H1 (cell line): ENCODE results near the gene GNG11. TPM values are rescaled to one million over a fixed set of nuclear protein-coding genes. Genes with fewer than 3 reads are reported as not detected.

Experiments used
- CTCF ChIA-PET: fragments of 300-600 bp; sonication (Branson Sonifier 250); formaldehyde crosslinking; loops from one replicate; lab custom pipeline; 2021; ENCODE audit not compliant: partially characterized antibody; lab: Charles Lee
- POLR2A ChIA-PET: fragments of 300-600 bp; sonication (Branson Sonifier 250); formaldehyde crosslinking; loops from one replicate; lab custom pipeline; 2021; ENCODE audit warnings: inconsistent platforms; ENCODE audit not compliant: partially characterized antibody; lab: Charles Lee
- DNase-seq, 2 experiments: peaks; one replicate each; pipeline versions ENCODE4 v3.0.0 to v3.0.0-alpha.2; 2010 to 2022; ENCODE audit warnings: low spot score in 2 of 2, low read depth in 1 of 2, mixed read lengths in 1 of 2
- FAIRE-seq: peaks from 2 replicates; lab custom pipeline; 2011; peaks lifted over from hg19 to GRCh38; lab: Jason Lieb, UNC
- H2AFZ ChIP-seq: 2 replicates; pipeline ENCODE4 v1.8.1; 2012; ENCODE audit warnings: low read length, inconsistent platforms
- H2AK5ac ChIP-seq: 2 replicates; pipeline ENCODE4 v1.6.1; 2013; ENCODE audit warnings: low read depth, low read length
- H2BK120ac ChIP-seq: replicated peaks from 2 replicates; pipeline ENCODE3; 2013; ENCODE audit warnings: low read depth, low read length, inconsistent platforms
- H2BK12ac ChIP-seq: 2 replicates; pipeline ENCODE4 v1.6.1; 2013; ENCODE audit warnings: low read depth, low read length
- H2BK15ac ChIP-seq: 2 replicates; pipeline ENCODE4 v1.6.1; 2013; ENCODE audit warnings: low read length
- H2BK20ac ChIP-seq: 2 replicates; pipeline ENCODE4 v1.6.1; 2013; ENCODE audit warnings: low read length
- H2BK5ac ChIP-seq: 2 replicates; pipeline ENCODE4 v1.6.1; 2013; ENCODE audit warnings: low read depth, low read length
- H3K14ac ChIP-seq: 2 replicates; pipeline ENCODE4 v1.6.1; 2013; ENCODE audit warnings: inconsistent platforms; ENCODE audit not compliant: insufficient read length
- H3K18ac ChIP-seq: 2 replicates; pipeline ENCODE4 v1.6.1; 2013; ENCODE audit warnings: low read length; ENCODE audit errors: extremely low read depth
- H3K23ac ChIP-seq: 2 replicates; pipeline ENCODE4 v1.6.1; 2013; ENCODE audit warnings: inconsistent platforms; ENCODE audit not compliant: insufficient read length
- H3K23me2 ChIP-seq: 2 replicates; pipeline ENCODE4 v1.6.1; 2013; ENCODE audit warnings: low read depth, low read length
- H3K27ac ChIP-seq: 2 replicates; pipeline ENCODE4 v1.6.1; 2011; ENCODE audit warnings: low read depth, low read length, inconsistent platforms
- H3K27me3 ChIP-seq, 4 experiments: replicated peaks in 1 of 4; 1 replicate in 1 of 4; 2 replicates in 3 of 4; pipeline versions ENCODE4 v1.6.1 to v1.8.1; 2011 to 2013; ENCODE audit warnings: low read length in 3 of 4, mild to moderate bottlenecking in 3 of 4, inconsistent platforms in 2 of 4, mixed read lengths in 2 of 4, moderate library complexity in 1 of 4; ENCODE audit not compliant: control insufficient read depth in 3 of 4, insufficient read depth in 3 of 4; ENCODE audit errors: extremely low read depth in 1 of 4
- H3K36me3 ChIP-seq, 4 experiments: 2 replicates each; pipeline versions ENCODE4 v1.6.1 to v1.8.1; 2011 to 2013; ENCODE audit warnings: mild to moderate bottlenecking in 4 of 4, low read length in 3 of 4, moderate library complexity in 2 of 4, control low read depth in 1 of 4, inconsistent platforms in 1 of 4; ENCODE audit not compliant: insufficient read depth in 4 of 4, control insufficient read depth in 2 of 4
- H3K4ac ChIP-seq: replicated peaks from 2 replicates; pipeline ENCODE3; 2013; ENCODE audit warnings: low read length, low read depth, mixed read lengths, inconsistent platforms; ENCODE audit not compliant: insufficient read length
- H3K4me1 ChIP-seq, 4 experiments: replicated peaks in 1 of 4; 1 replicate in 1 of 4; 2 replicates in 3 of 4; pipeline versions ENCODE4 v1.6.1 to v1.8.1; 2011 to 2013; ENCODE audit warnings: low read length in 3 of 4, inconsistent platforms in 2 of 4, mixed read lengths in 1 of 4; ENCODE audit not compliant: insufficient read depth in 4 of 4, control insufficient read depth in 3 of 4
- H3K4me2 ChIP-seq, 2 experiments: 2 replicates each; pipeline versions ENCODE4 v1.6.1 to v1.8.1; 2011 to 2013; ENCODE audit warnings: low read depth in 2 of 2, low read length in 2 of 2, control low read depth in 1 of 2, inconsistent platforms in 1 of 2, mild to moderate bottlenecking in 1 of 2; ENCODE audit not compliant: insufficient read depth in 1 of 2
- H3K4me3 ChIP-seq, 4 experiments: fragments of 200-600, 300-600 bp in 1 of 4; sonication (generic), shearing (Covaris generic), sonication (Bioruptor Twin) in 1 of 4; 2 replicates each; pipeline versions ENCODE4 v1.5.1 to v1.8.1; 2011 to 2016; ENCODE audit warnings: low read length in 4 of 4, low read depth in 3 of 4, control low read depth in 2 of 4, inconsistent platforms in 2 of 4, mild to moderate bottlenecking in 2 of 4, mixed read lengths in 1 of 4, moderate library complexity in 1 of 4; ENCODE audit not compliant: insufficient read depth in 2 of 4; ENCODE audit errors: extremely low read depth in 1 of 4
- H3K56ac ChIP-seq: replicated peaks from 2 replicates; pipeline ENCODE3; 2013; ENCODE audit warnings: low read depth, mild to moderate bottlenecking, mixed read lengths, low read length, inconsistent platforms; ENCODE audit not compliant: insufficient read length
- H3K79me1 ChIP-seq: 2 replicates; pipeline ENCODE4 v1.6.1; 2013; ENCODE audit warnings: low read depth, low read length, control low read depth
- H3K79me2 ChIP-seq, 2 experiments: 2 replicates each; pipeline versions ENCODE4 v1.6.1 to v1.8.1; 2012 to 2013; ENCODE audit warnings: low read length in 2 of 2, mild to moderate bottlenecking in 2 of 2, inconsistent platforms in 1 of 2; ENCODE audit not compliant: insufficient read depth in 2 of 2, control insufficient read depth in 1 of 2
- H3K9ac ChIP-seq, 4 experiments: replicated peaks in 1 of 4; 1 replicate in 1 of 4; 2 replicates in 3 of 4; pipeline versions ENCODE4 v1.6.1 to v1.8.1; 2011 to 2013; ENCODE audit warnings: low read depth in 3 of 4, low read length in 3 of 4, control low read depth in 2 of 4, mild to moderate bottlenecking in 2 of 4, moderate library complexity in 2 of 4, inconsistent platforms in 1 of 4; ENCODE audit errors: extremely low read depth in 1 of 4
- H3K9me3 ChIP-seq, 2 experiments: 2 replicates each; pipeline versions ENCODE4 v1.6.1 to v1.8.1; 2012 to 2013; ENCODE audit warnings: mild to moderate bottlenecking in 2 of 2, moderate library complexity in 2 of 2, control low read depth in 1 of 2, inconsistent platforms in 1 of 2, low read depth in 1 of 2, low read length in 1 of 2, mixed read lengths in 1 of 2; ENCODE audit not compliant: insufficient read depth in 2 of 2
- H4K20me1 ChIP-seq, 2 experiments: replicated peaks in 1 of 2; 2 replicates each; pipeline versions ENCODE3 to v1.8.1; 2011 to 2013; ENCODE audit warnings: inconsistent platforms in 2 of 2, low read length in 2 of 2, mild to moderate bottlenecking in 1 of 2; ENCODE audit not compliant: insufficient read depth in 2 of 2, control insufficient read depth in 1 of 2
- H4K5ac ChIP-seq: 2 replicates; pipeline ENCODE4 v1.6.1; 2013; ENCODE audit warnings: low read length, low read depth, mixed read lengths, inconsistent platforms; ENCODE audit not compliant: insufficient read length
- H4K8ac ChIP-seq: 2 replicates; pipeline ENCODE4 v1.8.0; 2013; ENCODE audit warnings: mild to moderate bottlenecking, moderate library complexity, low read length, inconsistent platforms; ENCODE audit not compliant: insufficient read depth; ENCODE audit errors: extremely low read depth
- H4K91ac ChIP-seq: replicated peaks from 2 replicates; pipeline ENCODE3; 2013; ENCODE audit warnings: low read length, mixed read lengths, inconsistent platforms; ENCODE audit not compliant: insufficient read length
- CBX5 ChIP-seq: fragments of 300-800, 300-1000 bp; sonication (generic); IDR thresholded peaks from 2 replicates; pipeline ENCODE4 v1.7.1; 2016; ENCODE audit warnings: antibody characterized with exemption, low read length, low read depth
- KDM5A ChIP-seq: fragments of 200-600 bp; IDR thresholded peaks from 2 replicates; pipeline ENCODE4 v1.7.1; 2012; ENCODE audit warnings: mild to moderate bottlenecking, low read length, inconsistent platforms, mixed read lengths
- NANOG ChIP-seq: IDR thresholded peaks from 2 replicates; pipeline ENCODE4 v1.6.1; 2011; ENCODE audit warnings: low read length, low read depth, mild to moderate bottlenecking, inconsistent platforms; ENCODE audit not compliant: insufficient read depth, poor library complexity, severe bottlenecking
- POLR2AphosphoS5 ChIP-seq: IDR thresholded peaks from 2 replicates; pipeline ENCODE4 v1.6.1; 2011; ENCODE audit warnings: low read depth, low read length
- RAD21 ChIP-seq, 2 experiments: IDR thresholded peaks in 1 of 2; conservative IDR thresholded peaks in 1 of 2; 2 replicates each; pipeline ENCODE4 v1.6.1; 2011; ENCODE audit warnings: low read depth in 2 of 2, low read length in 2 of 2, improper control_type of control experiment in 1 of 2, inconsistent platforms in 1 of 2, mild to moderate bottlenecking in 1 of 2, moderate library complexity in 1 of 2
- RBBP5 ChIP-seq: IDR thresholded peaks from 2 replicates; pipeline ENCODE4 v1.7.1; 2012; ENCODE audit warnings: low read depth, mild to moderate bottlenecking, inconsistent platforms, low read length, moderate library complexity, borderline replicate concordance
- SIN3A ChIP-seq, 2 experiments: IDR thresholded peaks in 1 of 2; conservative IDR thresholded peaks in 1 of 2; 2 replicates each; pipeline ENCODE4 v1.6.1; 2011 to 2012; ENCODE audit warnings: low read length in 2 of 2, improper control_type of control experiment in 1 of 2, low read depth in 1 of 2, mild to moderate bottlenecking in 1 of 2
- polyA plus RNA-seq, 7 experiments: library from polyadenylated mRNA; depleted of rRNA in 3 of 7; stranded (reverse) in 5 of 7; unstranded in 2 of 7; fragments of >200 nt in 5 of 7; fragments of 200-250 nt in 2 of 7; gene quantifications; 1 replicate in 5 of 7; 2 replicates in 1 of 7; 4 replicates in 1 of 7; pipeline versions ENCODE4 v1.2.1 to v1.2.3, GENCODE V29; 2011 to 2013; ENCODE audit warnings: missing spikeins in 2 of 7, mixed read lengths in 2 of 7
- total RNA-seq: library from RNA; stranded (reverse); fragmentation: NEBNext Ultra II Directional; extraction: Animal tissue kit (Norgen Biotek cat#: 25700); gene quantifications from 2 replicates; pipeline ENCODE4 v1.2.1, GENCODE V29; 2021

Gene GNG11
- total and polyA plus RNA-seq, 2 of the 8 experiments (the other 6 are each of a cell fraction or from before 2014, with no cell fraction given), result 0.38 to 1.3 TPM

DNA sequence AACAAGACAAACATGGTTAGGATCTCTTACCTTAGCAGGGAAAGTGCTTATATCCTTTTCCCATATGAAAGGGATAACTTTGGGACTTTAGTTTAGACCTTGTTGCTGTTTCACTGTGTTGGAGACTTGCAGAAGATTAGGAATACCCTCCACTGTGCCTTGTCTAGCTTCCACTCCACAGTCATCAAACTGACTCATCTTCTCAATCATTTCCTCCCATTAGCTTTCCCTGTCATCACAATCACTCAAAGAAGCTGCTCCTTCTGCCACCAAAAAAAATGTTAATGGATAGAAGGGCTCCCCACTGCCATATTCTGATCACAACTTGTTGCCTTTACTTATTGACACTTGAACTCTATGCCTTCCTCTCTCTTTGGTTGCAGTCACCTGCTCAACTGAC, 16.8 kb downstream of the GNG11 start:
- Histone ChIP-seq H3K27ac (no peak overlapping the region), H3K4me3 (no peak overlapping the region), H2BK120ac (no peak overlapping the region), H2AFZ (no peak overlapping the region), H2BK20ac (no peak overlapping the region), H3K4me1 (no peaks in the 10 kb centered on the region), H2BK12ac (no peak overlapping the region), H3K23ac (no peak overlapping the region), H3K9ac (no peak overlapping the region), H3K27me3 (peaks cover 0 to 1% (median 0%) of the 10 kb centered on the region in 4 experiments; a peak in 1 of 7 replicates), H3K14ac (no peak overlapping the region), H3K4ac (no peak overlapping the region), H2BK5ac (no peak overlapping the region), H4K8ac (no peak overlapping the region), H3K9me3 (no peaks in the 10 kb centered on the region), H2AK5ac (no peak overlapping the region), H3K23me2 (no peaks in the 10 kb centered on the region; the same call in 1 of the 2 replicates), H4K20me1 (no peaks in the 10 kb centered on the region), H3K79me2 (no peaks in the 10 kb centered on the region), H4K5ac (no peak overlapping the region), H2BK15ac (no peak overlapping the region), H3K79me1 (no peaks in the 10 kb centered on the region), H3K18ac (no peak overlapping the region), H3K56ac (no peak overlapping the region), H3K36me3 (no peaks in the 10 kb centered on the region), H3K4me2 (no peak overlapping the region), H4K91ac (no peak overlapping the region)
- POLR2A ChIA-PET, result no interaction called here
- no peak for FAIRE-seq
- CTCF ChIA-PET, result interaction anchor here (1.0 kb wide), 1 partner anchor 10 kb away, joined by 3 read pairs; no protein-coding TSS in a partner anchor
- DNase-seq, result no peak
- TF ChIP-seq CBX5, result no peak
- no peak for TF ChIP-seq KDM5A
- TF ChIP-seq SIN3A (conservative IDR thresholded peaks at IDR 0.05 in 1 of 2, IDR thresholded peaks at IDR 0.05 in 1 of 2; ENCODE audit: low read depth in 1 of 2, low read length in 2 of 2), result no peak
- TF ChIP-seq RBBP5, result no peak
- TF ChIP-seq POLR2AphosphoS5, result no peak
- TF ChIP-seq RAD21 (IDR thresholded peaks at IDR 0.05 in 1 of 2, conservative IDR thresholded peaks at IDR 0.05 in 1 of 2; ENCODE audit: low read depth in 2 of 2, low read length in 2 of 2), result no peak
- TF ChIP-seq NANOG, result no peak
